K562 (cell line): ENCODE results near the gene CA7. TPM values are rescaled to one million over a fixed set of nuclear protein-coding genes. Genes with fewer than 3 reads are reported as not detected.

Experiments
- ATAC-seq: fragments of 200-7000 bp; cut with Tn5 transposase; 3 replicates; pipeline ENCODE4 v1.9.1; 2020; ENCODE audit warnings: moderate library complexity
- BruUV-seq: library from RNA; stranded (reverse); fragments of 400-500 nt; replicated peaks from 2 replicates; lab custom pipeline; 2021; lab: Mats Ljungman, UMichigan
- CTCF ChIA-PET: fragments of 300-600 bp; formaldehyde crosslinking; extraction: SDS; loops from one replicate; lab custom pipeline; 2021; ENCODE audit warnings: low intra/inter-chr PET ratio; lab: Yijun Ruan, JAX
- POLR2A ChIA-PET: fragments of 300-600, 350-650 bp; sonication (Branson Sonifier 250); formaldehyde crosslinking; extraction: SDS; loops from one replicate; lab custom pipeline; 2021; ENCODE audit warnings: antibody characterized with exemption, inconsistent platforms; lab: Yijun Ruan, JAX
- DNase-seq, 4 experiments: peaks; one replicate each; pipeline versions ENCODE4 v3.0.0 to v3.0.0-alpha.2; 2011 to 2018; ENCODE audit warnings: low spot score in 3 of 4, mixed read lengths in 3 of 4; ENCODE audit errors: extremely low read depth in 1 of 4
- FAIRE-seq: peaks from 2 replicates; lab custom pipeline; 2011; peaks lifted over from hg19 to GRCh38; lab: Jason Lieb, UNC
- H2AFZ ChIP-seq: 2 replicates; pipeline ENCODE4 v1.6.0; 2011; ENCODE audit warnings: low read depth, low read length, control low read depth, inconsistent platforms
- H3K27ac ChIP-seq: fragments of 200-600 bp; 3 replicates; pipeline ENCODE4 v1.8.0; 2011; ENCODE audit warnings: low read depth, mild to moderate bottlenecking, control low read depth, inconsistent platforms, low read length, moderate library complexity, mixed read lengths; ENCODE audit errors: extremely low read depth
- H3K27me3 ChIP-seq, 2 experiments: fragments of 300-600 bp in 1 of 2; 2 replicates in 1 of 2; 3 replicates in 1 of 2; pipeline versions ENCODE4 v1.6.0 to v1.8.0; 2011; ENCODE audit warnings: inconsistent platforms in 2 of 2, low read length in 2 of 2, mild to moderate bottlenecking in 1 of 2, mixed read lengths in 1 of 2, moderate library complexity in 1 of 2; ENCODE audit not compliant: control insufficient read depth in 2 of 2, insufficient read depth in 2 of 2
- H3K36me3 ChIP-seq: fragments of 300-600 bp; 3 replicates; pipeline ENCODE4 v1.8.0; 2011; ENCODE audit warnings: mild to moderate bottlenecking, low read length, inconsistent platforms; ENCODE audit not compliant: control insufficient read depth, insufficient read depth
- H3K4me1 ChIP-seq, 2 experiments: fragments of 200-600 bp in 1 of 2; replicated peaks in 1 of 2; 2 replicates in 1 of 2; 3 replicates in 1 of 2; pipeline versions ENCODE4 v1.5.1 to v1.8.0; 2011; ENCODE audit warnings: inconsistent platforms in 2 of 2, low read length in 2 of 2, mild to moderate bottlenecking in 1 of 2, mixed read lengths in 1 of 2, moderate library complexity in 1 of 2; ENCODE audit not compliant: control insufficient read depth in 2 of 2, insufficient read depth in 2 of 2
- H3K4me2 ChIP-seq: 2 replicates; pipeline ENCODE4 v1.6.1; 2011; ENCODE audit warnings: low read length, control low read depth, inconsistent platforms, mixed read lengths; ENCODE audit not compliant: insufficient read depth
- H3K4me3 ChIP-seq: fragments of 200-600 bp; sonication (generic), shearing (Covaris generic); 2 replicates; pipeline ENCODE4 v1.5.1; 2016; ENCODE audit warnings: control low read depth, inconsistent platforms
- H3K79me2 ChIP-seq: fragments of 200-600 bp; 3 replicates; pipeline ENCODE4 v1.8.0; 2011; ENCODE audit warnings: low read length, inconsistent platforms; ENCODE audit not compliant: control insufficient read depth, insufficient read depth
- H3K9ac ChIP-seq, 2 experiments: 2 replicates each; pipeline versions ENCODE4 v1.6.0 to v1.6.1; 2011; ENCODE audit warnings: low read depth in 2 of 2, low read length in 2 of 2, control low read depth in 1 of 2, inconsistent platforms in 1 of 2, mild to moderate bottlenecking in 1 of 2, mixed read lengths in 1 of 2; ENCODE audit not compliant: insufficient read depth in 1 of 2
- H3K9me1 ChIP-seq: one replicate; pipeline ENCODE4 v1.6.0; 2011; ENCODE audit warnings: inconsistent platforms, mild to moderate bottlenecking, low read length, moderate library complexity; ENCODE audit not compliant: control insufficient read depth, insufficient read depth
- H3K9me3 ChIP-seq: replicated peaks from 2 replicates; pipeline ENCODE4 v1.5.1; 2011; ENCODE audit warnings: low read depth, low read length, inconsistent platforms; ENCODE audit not compliant: control insufficient read depth, insufficient read depth
- H4K20me1 ChIP-seq: replicated peaks from 2 replicates; pipeline ENCODE4 v1.6.1; 2011; ENCODE audit warnings: low read length, inconsistent platforms, mixed read lengths; ENCODE audit not compliant: control insufficient read depth, insufficient read depth
- WGBS: fragments of 100-300 bp; shearing (Covaris generic); methylation state at CpG from one replicate; pipeline ENCODE4 v1.1.6; 2016; ENCODE audit warnings: low coverage, mixed read lengths; ENCODE audit not compliant: insufficient coverage; ENCODE audit errors: missing lambda C conversion rate; 5-methylcytosine and 5-hydroxymethylcytosine counted together
- in situ Hi-C: fragments of 300-500 bp; cut with MboI; formaldehyde crosslinking; loops from 4 replicates; pipeline ENCODE4 v1.15.0; 2018; ENCODE audit warnings: inconsistent platforms, mixed read lengths
- intact Hi-C: fragments of 100-400 bp; cut with micrococcal nuclease; formaldehyde crosslinking; loops from 2 replicates; pipeline ENCODE4 v1.14.2; 2022
- polyA plus RNA-seq, 8 experiments: library from polyadenylated mRNA; depleted of rRNA in 4 of 8; stranded (reverse) in 5 of 8; unstranded in 3 of 8; fragments of >200 nt; fragmentation: Nextera tagmentation in 2 of 8; fragmentation: Illumina TruSeq in 1 of 8; extraction: Ambion mirVana in 2 of 8; extraction: Trizol in 1 of 8; gene quantifications; 2 replicates each; pipeline versions ENCODE4 v1.2.1 to v1.2.3, GENCODE V29; 2011 to 2014; ENCODE audit warnings: inconsistent platforms in 1 of 8, missing spikeins in 1 of 8
- total RNA-seq, 7 experiments: library from RNA; depleted of rRNA in 6 of 7; stranded (reverse); fragments of >200 nt in 6 of 7; fragmentation: Illumina TruSeq in 2 of 7; extraction: Trizol in 2 of 7; gene quantifications; 2 replicates each; pipeline versions ENCODE4 v1.2.1 to v1.2.3, GENCODE V29; 2011 to 2021; ENCODE audit warnings: low replicate concordance in 1 of 7
- TF ChIP-seq, protein P1 (sequence below): sonication (generic); formaldehyde crosslinking; IDR thresholded peaks from 2 replicates; pipeline ENCODE4 v1.8.1; 2022; ENCODE audit warnings: missing genetic modification reagents

CA7 gene
- total and polyA plus RNA-seq, 9 of the 15 experiments (the other 6 are each of a cell fraction or from before 2014, with no cell fraction given), result 0.03 to 0.07 (median 0.05) TPM; not detected in 5

DNA sequence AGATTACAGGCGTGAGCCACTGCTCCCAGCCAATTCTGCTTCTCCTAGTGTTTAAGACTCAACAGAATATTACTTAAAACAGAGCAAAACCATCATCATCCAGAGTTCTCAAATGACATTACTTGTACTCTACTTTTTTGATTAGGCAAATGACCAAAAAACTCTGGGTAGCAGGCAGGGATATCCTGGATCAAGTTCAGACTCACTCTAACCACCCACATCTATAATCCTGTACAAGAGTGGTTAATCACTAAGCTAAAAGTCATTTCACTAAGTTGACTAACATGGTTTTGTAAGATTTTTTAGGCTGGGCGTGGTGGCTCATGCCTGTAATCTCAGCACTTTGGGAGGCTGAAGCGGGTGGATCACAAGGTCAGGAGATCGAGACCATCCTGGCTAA is 20.2 kb upstream of the CA7 start:
- FAIRE-seq, result no peak

More for the DNA sequence above, 20.2 kb upstream of the CA7 start:
- H3K9ac ChIP-seq, result no peak overlapping the region
- H3K36me3 ChIP-seq, result peaks cover 87% of the 10 kb centered on the region
- H3K27ac ChIP-seq, result no peak overlapping the region
- no peaks in the 10 kb centered on the region for H3K27me3 ChIP-seq
- ChIA-PET CTCF (no interaction called here), POLR2A (interaction anchor here (1.5 kb wide), 1 partner anchor 9 kb away, joined by 3 read pairs; no protein-coding TSS in a partner anchor)
- intact Hi-C loops (no loop called here), in situ Hi-C loops (no loop called here)
- H3K4me2 ChIP-seq, result no peak overlapping the region
- H4K20me1 ChIP-seq, result peaks cover under 1% of the 10 kb centered on the region
- H3K4me3 ChIP-seq, result no peak overlapping the region
- WGBS, result 92% methylated on average over 2 of the region's 4 CpGs
- peaks cover 37% of the 10 kb centered on the region for H3K79me2 ChIP-seq
- no peaks in the 10 kb centered on the region for H3K9me1 ChIP-seq
- no TSS peak for BruUV-seq
- H3K4me1 ChIP-seq, result peaks cover 5% of the 10 kb centered on the region in 2 experiments; a peak in 3 of 5 replicates
- TF ChIP-seq, protein P1, sequence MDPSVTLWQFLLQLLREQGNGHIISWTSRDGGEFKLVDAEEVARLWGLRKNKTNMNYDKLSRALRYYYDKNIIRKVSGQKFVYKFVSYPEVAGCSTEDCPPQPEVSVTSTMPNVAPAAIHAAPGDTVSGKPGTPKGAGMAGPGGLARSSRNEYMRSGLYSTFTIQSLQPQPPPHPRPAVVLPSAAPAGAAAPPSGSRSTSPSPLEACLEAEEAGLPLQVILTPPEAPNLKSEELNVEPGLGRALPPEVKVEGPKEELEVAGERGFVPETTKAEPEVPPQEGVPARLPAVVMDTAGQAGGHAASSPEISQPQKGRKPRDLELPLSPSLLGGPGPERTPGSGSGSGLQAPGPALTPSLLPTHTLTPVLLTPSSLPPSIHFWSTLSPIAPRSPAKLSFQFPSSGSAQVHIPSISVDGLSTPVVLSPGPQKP (CRISPR knock-in tag), result no peak
- no peaks in the 10 kb centered on the region for H3K9me3 ChIP-seq
- no peak for ATAC-seq
- no peak overlapping the region for H2AFZ ChIP-seq
- DNase-seq, result no peak
